COLO829 (cell line): Measurements from ENCODE around the gene UBXN6.

ENCODE experiments used
- DNase-seq: peaks from one replicate; pipeline ENCODE4 v3.0.0; 2012; ENCODE audit warnings: low spot score

The UBXN6 gene

DNA sequence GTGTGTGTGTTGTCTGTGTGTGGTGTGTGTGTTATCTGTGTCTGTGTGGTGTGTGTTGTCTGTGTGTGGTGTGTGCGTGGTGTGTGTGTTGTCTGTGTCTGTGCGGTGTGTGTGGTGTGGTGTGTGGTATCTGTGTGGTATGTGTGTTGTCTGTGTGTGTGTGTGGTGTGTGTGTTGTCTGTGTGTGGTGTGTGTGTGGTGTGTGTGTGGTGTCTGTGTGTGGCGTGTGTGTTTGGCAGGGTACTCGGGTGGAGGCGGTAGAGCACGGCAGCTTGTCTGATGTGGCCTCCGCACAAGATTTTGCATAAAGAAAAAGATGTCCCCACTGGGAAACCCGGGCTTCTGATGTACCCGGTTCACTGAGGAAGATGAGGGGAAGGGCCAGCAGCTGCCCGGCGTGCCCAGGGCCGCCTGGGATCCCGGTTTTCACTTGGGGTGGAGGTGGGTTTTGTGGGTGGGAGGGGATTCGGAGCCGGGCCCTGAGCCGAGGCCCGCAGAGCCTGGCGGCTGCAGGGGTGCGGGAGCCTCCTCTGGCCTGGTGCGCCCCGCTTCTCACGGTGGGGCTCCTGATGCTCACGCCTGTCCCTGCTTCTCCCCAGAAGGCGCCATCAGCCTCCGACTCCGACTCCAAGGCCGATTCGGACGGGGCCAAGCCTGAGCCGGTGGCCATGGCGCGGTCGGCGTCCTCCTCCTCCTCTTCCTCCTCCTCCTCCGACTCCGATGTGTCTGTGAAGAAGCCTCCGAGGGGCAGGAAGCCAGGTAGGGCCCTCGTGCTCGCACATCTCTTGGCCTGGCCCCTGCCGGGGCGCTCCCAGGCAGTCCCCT lies 35.7 kb upstream of the UBXN6 start:
- no peak for DNase-seq

DNA sequence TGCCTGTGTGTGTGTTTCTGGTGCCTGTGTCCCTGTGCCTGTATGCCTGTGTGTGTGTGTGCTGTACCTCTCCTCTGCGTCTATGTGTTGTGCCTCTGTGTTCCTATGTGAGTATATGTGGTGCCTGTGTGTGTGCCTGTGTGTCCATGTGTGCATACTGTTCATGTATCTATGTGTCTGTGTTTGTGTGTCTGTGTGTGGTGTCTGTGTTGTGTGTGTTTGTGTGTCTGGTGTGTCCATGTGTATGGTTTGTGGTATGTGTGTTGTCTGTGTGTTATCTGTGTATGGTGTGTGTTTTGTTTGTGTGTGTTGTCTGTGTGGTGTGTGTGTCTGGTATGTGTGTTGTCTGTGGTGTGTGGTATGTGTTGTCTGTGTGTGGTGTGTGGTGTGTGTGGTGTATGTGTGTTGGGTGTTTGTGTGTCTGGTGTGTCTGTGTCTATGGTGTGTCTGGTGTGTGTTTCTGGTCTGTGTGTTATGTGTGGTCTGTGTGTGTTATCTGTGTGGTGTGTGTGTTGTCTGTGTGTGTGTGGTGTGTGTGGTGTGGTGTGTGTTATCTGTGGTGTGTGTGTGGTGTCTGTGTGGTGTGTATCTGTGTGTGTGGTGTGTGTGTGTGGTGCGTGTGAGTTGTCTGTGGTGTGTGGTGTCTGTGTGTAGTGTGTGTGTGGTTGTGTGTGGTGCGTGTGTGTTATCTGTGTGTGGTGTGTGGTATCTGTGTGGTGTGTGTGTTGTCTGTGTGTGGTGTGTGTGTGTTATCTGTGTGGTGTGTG lies 34.9 kb upstream of the UBXN6 start:
- no peak for DNase-seq

DNA sequence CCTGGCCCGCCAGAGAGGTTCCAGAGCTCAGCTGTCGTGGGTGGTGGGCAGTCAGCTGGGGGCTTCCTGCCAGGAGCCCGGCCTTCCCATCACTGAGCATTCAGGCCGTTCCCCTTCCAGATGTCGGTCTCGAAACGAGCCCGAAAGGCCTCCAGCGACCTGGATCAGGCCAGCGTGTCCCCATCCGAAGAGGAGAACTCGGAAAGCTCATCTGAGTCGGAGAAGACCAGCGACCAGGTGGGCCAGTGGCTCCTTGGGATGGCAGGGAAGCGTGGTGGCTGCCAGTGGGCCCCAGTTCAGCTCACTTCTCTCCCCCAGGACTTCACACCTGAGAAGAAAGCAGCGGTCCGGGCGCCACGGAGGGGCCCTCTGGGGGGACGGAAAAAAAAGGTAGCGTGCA lies 33.9 kb upstream of the UBXN6 start:
- no peak for DNase-seq

DNA sequence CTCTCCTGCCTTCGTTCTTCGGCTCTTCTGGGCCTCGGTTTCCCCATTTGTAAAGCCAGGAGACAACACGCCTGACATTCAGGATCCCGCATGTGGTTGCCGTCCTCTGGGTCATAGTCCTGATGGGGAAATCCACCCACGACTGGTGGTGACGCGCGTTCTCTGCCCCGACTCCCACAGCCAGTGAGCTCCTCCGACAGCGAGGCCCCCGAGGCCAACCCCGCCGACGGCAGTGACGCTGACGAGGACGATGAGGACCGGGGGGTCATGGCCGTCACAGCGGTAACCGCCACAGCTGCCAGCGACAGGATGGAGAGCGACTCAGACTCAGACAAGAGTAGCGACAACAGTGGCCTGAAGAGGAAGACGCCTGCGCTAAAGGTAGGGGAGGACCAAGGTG lies 30.9 kb upstream of the UBXN6 start:
- DNase-seq, result no peak

DNA sequence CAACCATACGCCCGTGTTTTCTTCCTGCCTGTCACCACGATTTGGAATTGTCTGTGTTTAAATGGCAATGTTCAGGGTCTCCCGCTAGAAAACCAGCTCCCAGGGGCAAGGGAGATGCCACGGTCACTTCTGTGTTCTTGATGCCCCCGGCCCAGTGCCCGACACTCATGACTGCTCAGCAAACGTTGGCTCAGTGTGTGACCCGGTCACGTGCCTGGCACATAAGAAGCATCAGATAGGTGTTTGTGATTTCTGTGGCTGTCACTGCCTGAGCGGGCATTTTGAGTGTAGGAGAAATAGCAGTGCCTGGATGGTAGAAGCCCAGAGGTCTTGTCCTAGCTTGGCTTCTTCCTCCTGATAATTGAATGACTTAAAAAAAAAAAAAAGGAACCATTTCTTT lies 30.0 kb upstream of the UBXN6 start:
- DNase-seq, result no peak

DNA sequence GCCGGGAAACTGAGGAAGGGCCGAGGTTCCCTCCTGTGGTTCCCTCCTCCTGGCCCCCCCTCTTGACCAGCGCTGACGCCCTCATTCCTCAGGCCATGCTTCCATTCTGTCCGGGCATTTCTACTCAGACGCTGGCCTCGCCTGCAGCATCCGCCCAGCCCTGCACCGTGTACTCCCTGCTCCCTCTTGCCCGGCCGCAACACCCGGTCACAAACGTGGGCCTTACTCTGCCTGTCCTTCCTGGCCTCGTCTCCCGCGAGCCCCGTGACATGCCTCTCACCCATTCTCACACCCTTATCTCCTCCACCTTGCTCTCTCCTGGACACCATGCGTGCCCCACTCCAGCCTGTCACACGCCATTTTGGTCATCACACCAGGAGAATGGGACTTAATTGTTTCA lies 25.8 kb upstream of the UBXN6 start:
- DNase-seq, result no peak

DNA sequence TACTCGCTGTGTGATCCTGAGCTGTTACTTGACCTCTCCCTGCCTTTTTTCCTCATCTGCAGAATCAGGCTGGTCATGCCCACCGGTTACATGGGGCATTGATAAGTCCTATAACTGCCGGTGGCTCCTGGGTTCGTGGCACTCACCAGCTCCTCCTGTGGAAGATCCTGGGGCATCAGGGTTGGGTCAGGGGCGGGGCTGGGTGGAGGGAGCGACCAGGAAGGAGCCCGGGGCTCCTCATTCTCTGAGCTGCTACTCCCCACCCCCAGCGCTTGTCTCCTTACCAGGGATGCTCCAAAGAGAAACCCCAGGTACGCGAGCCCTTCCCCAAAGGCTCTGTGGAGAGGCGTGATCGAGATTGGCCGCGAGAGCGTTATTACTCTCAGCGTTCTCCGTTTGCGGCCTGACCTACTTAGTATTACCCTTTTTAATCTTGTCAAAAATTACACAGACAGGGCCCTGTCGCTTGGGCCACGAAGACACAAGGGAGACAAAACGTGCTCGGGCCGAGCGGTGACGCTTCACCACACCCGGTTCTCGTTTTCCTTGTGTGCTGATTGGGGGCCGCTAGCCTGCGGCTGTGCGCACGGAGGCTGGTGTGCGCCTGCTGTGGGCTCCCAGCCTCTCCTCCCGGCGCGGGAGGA lies 25.2 kb upstream of the UBXN6 start:
- DNase-seq, result no peak

DNA sequence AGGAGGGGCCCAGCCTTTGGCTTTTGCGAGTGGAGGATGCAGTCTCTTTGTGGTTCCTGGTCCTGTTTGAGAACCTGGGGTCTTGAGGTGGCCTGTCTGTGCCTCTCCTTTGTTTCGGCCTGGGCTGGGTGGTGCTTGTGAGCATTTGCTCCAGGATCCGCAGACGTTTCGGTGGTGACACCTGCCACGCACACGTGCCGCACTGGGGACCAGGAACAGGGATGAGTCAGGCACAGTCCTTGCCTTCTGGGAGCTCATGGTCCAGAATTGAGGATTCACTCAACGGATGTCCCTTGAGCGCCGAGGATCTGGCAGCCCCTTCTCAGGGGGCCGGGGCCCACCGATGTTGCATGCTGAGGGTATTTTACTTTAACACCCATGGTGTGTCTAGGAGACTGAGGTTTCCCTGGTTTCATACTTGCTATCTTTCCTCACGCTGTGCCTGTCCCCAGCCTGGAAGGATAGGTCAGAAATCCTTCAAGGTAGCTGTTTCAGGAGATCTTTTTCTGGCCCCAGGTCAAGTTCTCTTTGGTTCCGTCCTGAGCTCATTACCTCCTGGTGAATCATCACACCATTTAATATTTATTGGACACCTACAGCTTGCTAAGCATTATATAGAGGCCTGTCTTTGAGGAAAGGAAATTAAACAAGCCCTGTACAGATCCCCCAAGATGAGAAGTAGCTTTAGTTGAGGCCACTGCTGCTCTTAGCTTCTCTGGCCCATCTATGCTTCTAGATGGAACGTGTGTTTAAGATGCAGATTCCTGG lies 19.6 kb upstream of the UBXN6 start:
- no peak for DNase-seq

DNA sequence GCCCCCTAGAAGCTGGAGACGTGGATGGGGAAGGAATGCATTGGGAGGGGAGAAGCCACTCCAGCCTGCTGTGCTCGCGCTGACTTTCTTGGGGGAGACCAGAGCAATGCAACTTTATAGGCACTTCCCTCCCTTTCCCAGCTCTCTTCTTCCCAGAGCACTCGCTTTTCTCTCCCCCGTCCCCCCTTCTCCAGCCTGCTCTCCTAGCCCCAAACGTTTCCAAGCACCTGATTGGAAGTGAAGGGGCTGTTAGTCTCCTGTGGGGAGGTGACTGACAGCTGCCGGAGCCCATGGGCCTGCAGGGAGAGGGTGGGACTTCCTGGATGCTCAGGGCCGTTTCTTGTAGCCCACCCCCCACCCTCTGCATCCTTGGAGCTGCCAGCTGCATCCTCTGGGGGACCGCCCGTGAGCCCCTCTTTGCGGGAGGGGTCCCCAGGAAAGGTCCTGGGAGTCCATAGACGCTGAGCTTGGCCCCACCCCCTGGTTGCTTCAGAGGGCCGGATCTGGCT lies 17.0 kb upstream of the UBXN6 start:
- peak; percentile 13 for DNase-seq

DNA sequence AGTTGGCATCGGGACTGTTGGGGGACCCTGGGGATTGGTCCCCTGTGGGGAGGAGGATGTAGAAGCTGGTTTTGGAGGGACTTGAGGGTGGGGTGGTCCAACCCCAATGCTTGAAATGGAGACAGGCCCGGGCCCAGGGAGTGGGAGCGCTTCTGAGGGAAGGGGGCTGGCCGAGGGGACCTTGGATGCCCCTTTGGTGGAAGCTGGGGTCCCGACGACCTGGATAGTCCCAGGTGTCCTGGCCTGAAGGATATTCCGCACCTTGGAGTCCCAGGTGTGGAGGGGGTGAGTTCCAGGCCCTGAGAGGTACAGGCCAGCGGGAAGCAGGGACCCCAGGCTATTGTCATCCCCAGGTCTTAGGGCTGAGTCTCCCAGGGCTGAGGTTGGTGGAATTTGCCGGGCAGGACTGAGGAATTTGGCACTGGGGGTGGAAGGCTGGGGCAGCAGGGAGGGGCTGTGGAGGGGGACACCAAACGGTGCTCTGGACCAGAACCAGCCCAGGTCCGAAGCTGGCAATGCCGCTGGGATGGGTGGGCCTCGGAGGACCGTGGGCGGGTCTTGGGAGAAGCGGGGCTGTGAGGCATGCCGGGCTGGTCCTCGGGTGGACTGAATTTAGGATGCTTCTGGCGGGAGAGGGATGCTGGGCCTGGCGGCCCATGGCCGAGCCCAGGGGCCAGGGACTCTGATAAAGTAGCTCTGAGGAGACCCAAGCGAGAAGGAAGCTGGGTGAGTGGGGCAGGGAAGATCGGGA lies 16.3 kb upstream of the UBXN6 start:
- no peak for DNase-seq

DNA sequence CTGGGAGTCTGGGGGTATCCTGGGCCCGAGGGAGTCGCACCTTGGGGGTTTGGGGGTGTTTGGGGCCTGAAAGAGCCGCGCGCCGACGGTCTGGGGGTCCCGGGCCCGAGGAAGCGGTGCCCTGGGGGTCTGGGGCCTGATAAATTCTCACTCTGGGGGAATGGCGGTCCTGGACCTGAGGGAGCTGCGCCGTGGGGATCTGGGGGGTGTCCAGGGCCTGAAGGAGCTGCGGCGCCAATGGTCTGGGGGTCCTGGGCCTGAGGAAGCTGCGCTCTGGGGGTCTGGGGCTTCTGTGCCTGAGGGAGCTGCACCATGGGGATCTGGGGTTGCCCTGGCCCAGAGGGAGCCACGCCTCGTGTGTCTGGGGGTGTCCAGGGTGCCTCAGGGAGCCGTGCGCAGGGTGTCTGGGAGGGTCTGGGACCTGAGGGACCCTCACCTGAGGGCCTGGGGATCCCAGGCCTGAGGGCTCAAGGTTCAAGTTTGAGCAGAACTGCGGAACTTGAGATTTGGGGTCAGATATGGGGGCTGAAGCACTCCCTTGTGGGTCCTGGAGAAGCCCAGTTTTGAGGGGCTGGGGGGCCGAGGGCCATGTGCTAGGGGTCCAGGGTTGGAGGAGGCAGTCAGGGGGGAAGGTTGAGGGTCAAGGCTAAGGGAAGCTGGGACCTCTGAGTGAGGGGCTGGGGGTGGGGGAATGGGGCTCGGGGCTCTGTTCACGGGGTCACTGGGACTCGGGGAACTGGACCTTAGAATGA lies 15.6 kb upstream of the UBXN6 start:
- DNase-seq, result no peak

DNA sequence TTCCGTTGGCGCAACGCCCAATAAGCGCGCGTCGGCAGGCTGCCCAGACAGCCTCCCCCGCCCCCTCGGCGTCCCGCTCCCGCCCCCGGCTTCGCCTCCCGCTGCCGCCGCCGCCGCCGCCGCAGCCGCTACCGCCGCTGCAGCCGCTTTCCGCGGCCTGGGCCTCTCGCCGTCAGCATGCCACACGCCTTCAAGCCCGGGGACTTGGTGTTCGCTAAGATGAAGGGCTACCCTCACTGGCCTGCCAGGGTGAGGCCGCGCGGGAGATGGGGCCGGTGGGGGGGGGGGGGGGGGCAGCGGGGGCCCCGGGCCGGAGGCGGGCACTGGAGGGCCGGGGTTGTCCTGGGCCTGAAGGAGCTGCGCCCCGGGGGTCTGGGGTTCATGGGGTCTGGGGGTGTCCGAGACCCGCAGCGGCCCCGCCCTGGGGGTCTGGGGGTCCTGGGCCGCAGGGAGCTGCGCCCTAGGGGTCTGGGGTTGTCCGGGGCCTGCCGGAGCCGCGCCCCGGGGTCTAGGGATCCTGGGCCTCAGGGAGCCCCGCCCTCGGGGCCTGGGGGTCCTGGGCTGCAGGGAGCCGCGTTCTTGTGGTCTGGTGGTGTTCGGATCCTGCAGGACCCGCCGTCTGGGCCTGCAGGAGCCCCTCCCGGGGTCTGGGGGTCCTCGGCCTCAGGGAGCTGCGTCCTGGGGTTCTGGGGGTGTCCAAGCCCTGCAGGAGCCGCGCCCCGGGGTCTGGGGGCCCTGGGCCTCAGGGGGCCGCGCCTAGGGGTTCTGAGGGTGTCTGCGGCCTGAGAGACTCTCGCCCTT lies 14.8 kb upstream of the UBXN6 start, which contains the start of gene HDGFL2:
Gene HDGFL2, plus strand, starts transcription at position 124 of the 801 bp plus-strand sequence. Its CDS starts 54 bp downstream, at position 178.
- DNase-seq, result no peak

DNA sequence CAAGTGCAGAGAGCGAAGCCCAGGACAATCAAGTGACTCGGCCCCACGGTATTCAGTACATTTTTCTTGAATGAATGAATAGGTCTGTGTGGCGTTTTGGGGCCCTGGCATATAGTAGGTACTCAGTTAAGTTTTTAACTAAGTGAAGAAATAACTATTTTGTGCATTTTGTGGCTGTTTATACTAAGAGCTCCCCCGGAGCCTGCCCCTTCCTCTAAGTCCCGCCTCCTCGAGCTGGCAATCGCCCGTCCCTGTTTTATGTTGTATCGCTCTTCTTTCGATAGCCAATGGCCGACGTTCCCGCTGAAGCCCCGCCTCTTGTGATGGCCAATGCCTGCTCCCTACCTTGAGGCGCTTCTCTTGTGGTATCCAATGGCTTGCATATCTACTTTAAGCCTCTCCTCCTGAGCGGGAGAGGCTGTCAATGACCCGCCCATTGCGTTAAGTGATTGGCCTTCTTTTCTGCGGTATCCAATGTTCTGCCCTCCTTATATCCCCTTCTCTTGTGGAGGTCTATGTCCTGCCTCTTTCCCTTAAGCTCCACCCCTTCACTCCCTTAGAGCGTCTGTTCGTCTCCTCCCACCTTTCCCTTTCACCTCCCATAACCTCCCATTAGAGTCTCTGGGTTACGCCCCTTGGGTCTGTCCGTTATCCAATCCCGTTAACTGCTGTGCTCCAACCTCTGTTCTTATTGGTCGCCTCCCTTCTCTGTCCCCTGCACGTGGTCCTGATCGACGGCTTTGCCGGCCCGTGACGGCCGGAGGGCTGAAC lies 14.0 kb upstream of the UBXN6 start:
- peak; percentile 99 for DNase-seq

DNA sequence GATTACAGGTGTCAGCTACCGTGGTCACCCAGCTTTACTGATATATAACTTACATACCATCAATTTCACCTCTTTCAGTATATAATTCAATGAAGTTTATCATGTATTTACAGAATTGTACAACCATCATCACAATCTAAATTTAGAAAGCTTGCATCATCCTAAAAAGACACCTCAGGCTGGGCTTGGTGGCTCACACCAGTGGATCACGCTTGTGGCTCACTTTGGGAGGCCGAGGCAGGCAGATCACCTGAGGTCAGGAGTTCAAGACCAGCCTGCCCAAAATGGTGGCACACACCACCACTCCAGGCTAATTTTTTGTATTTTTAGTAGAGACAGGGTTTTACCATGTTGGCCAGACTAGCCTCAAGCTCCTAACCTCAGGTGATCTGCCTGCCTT lies 10.2 kb upstream of the UBXN6 start:
- no peak for DNase-seq

DNA sequence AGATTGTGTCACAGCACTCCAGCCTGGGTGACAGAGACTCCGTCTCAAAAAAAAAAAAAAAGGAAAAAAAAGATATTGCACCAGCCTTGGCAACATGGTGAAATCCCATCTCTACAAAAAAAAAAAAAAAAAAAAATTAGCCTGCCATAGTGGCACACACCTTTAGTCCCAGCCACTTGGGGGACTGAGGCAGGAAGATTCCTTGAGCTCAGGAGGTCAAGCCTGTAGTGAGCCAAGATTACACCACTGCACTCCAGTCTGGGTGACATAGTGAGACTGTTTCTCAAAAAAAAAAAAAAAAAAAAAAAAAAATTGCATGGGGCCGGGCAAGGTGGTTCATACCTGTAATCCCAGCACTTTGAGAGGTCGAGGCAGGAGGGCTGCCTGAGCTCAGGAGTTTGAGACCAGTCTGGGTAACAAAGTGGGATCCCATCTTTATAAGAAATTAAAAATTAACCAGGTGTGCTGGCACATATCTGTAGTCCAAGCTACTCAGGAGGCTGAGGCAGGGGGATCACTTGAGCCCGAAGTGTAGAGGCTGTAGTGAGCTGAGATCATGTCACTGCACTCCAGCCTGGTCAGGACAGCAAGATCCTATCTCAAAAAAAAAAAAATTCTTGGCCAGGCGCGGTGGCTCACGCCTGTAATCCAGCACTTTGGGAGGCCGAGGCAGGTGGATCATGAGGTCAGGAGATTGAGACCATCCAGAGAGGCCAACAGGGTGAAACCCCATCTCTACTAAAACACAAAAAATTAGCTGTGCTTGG lies 7.4 kb upstream of the UBXN6 start:
- DNase-seq, result no peak

DNA sequence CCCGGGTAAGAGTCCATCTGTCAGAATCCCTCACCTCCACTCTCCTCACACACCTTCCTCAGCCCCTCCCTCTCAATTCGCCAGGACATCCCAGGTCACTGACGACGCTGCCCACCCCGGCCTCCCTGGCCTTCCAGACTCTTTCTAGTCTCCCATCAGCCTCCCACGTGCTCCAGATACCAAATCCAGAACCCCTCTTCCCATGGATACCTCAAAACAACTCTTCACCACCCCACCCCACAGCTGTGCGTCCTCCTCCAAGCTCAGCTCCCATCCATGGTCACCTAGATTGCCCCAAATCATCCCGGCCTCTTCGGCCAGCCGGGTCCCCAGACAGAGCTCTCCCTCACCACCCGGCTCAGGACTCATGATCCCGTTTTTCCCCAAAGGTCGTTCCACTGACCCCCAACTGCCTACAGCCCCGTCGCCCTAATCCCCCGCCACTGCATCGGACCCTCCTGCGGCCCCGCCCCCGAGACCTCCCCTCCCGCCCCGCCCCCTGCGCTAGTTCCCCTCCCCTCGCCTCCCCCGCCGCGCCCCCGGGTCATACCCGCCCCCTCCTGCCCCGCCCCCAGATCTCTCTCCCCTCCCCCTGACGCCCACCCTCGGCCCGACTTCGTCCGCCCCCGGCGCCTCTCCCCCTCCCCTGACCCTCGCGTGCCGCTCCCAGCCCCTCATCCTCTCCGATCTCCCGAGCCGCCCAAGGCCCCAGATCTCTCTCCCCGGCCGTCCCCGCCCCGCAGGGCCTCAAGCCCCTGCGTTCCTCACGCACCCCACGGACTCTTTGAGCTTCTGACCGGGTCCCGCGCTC lies 546 bp downstream of the UBXN6 start:
- peak; percentile 51 for DNase-seq

DNA sequence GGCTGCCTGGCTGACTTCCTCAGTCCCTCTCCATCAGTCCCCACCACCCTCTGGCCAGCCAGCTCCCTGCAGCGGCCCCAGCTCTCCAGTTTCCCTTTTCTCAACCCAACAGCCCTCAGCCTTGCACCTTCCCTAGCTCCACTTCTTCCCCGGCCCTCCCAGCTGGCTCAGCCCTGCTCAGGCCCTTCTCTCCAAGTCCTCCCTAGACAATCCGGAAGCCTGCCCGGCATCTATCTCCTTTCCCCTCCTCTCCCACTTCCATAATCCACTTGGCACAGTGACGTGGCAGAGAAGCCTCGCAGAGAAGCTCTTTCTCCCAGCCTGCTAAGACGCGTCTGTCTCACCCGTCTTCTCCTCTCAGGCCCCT lies 1.1 kb downstream of the UBXN6 start:
- peak; percentile 54 for DNase-seq
